ENCODE data around the gene PKP4.
"Not testable (repeated sequence)": the region's sequence is repeated elsewhere in the genome, so short reads cannot be mapped to it uniquely, and the experiment has no call there.

Gene PKP4

DNA sequence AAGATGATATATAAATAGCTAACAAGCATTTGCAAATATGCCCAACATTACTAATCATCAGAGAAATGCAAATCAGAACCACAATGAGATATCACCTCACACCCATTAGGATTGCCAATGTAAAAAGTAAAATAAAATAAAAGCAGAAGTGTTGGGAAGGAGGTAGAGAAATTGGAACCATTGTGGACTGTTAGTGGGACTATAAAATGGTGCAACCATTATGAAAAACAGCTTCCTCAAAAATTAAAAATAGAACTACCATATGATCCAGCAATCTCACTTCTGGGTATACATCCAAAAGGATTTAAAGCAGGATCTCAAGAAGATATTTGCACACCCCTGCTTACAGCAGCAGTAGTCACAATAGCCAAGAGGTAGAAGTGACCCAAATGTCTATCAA, 238.6 kb downstream of the PKP4 start:
- Histone ChIP-seq H3K9ac (ENCODE audit: low read length) (no peak overlapping the region), H3K4me3 (ENCODE audit: low read depth in 1 of 2, low read length in 2 of 2) (no peak overlapping the region), H3K27me3 (ENCODE audit: control insufficient read depth in 1 of 2, insufficient read depth in 2 of 2, low read length in 2 of 2) (no peaks in the 10 kb centered on the region), H3K27ac (ENCODE audit: low read depth, low read length) (no peak overlapping the region), H3K4me1 (ENCODE audit: insufficient read depth, low read length) (no peaks in the 10 kb centered on the region), H3K9me3 (ENCODE audit: low read length) (no peaks in the 10 kb centered on the region), H3K36me3 (ENCODE audit: insufficient read depth, low read length) (no peaks in the 10 kb centered on the region)

DNA sequence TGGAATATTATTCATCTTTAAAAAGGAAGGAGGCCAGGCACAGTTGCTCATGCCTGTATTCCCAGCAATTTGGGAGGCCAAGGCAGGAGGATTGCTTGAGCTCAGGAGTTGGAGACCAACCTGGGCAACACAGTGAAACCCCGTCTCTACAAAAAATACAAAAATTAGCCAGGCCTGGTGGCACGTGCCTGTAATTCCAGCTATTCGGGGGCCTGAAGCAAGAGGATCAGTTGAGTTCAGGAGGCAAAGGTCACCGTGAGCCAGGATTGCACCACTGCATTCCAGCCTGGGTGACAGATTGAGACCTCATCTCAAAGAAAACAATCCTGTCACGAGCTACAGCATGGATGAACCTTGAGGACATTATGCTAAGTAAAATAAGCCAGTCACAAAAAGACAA, 239.0 kb downstream of the PKP4 start:
- not testable (repeated sequence) for H3K4me3 ChIP-seq (ENCODE audit: low read depth in 1 of 2, low read length in 2 of 2); H3K4me1 ChIP-seq (ENCODE audit: insufficient read depth, low read length); H3K27me3 ChIP-seq (ENCODE audit: control insufficient read depth in 1 of 2, insufficient read depth in 2 of 2, low read length in 2 of 2); H3K9ac ChIP-seq (ENCODE audit: low read length); H3K9me3 ChIP-seq (ENCODE audit: low read length); H3K27ac ChIP-seq (ENCODE audit: low read depth, low read length); H3K36me3 ChIP-seq (ENCODE audit: insufficient read depth, low read length)

DNA sequence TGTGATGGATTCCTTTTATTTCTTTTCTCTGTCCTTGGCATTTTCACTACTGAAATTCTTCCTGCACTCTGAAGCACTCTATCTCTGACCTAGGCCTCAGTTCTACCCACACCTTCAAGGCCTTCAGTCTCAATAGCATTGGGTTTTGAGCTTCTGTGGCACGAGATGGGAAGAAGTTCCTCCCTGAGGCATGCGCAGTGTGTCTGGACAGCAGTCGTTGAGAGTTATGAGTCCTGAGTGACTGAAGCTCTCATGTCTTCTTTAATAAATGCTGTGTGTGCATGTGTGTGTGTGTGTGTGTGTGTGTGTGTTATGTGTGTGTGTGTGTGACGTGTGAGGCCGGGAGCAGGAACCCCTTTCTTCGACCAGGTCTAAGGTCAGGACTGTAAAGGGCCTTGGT, 242.6 kb downstream of the PKP4 start:
- H3K36me3 ChIP-seq (ENCODE audit: insufficient read depth, low read length), result no peaks in the 10 kb centered on the region
- H3K9me3 ChIP-seq (ENCODE audit: low read length), result no peaks in the 10 kb centered on the region

DNA sequence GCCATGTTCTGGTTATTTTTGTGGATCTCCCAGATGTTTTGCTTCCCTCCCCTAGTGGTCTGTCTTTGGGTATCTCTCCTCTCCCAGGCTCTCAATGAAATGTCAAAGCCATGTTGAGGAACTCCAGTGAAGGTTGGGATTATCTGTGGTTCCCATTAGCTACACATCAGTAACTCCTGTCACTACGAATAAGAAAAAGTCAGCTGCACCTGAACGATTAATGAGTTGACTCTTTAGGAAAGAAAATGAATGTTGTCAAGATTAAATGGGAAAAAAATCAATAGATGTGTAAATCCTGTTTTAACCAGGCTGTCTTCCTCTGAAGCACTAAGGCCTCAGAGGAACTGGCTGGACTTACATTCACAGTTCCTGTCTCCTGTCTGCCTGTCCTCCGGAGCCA, 244.3 kb downstream of the PKP4 start:
- no peak overlapping the region for H3K9ac ChIP-seq (ENCODE audit: low read length)
- no peaks in the 10 kb centered on the region for H3K9me3 ChIP-seq (ENCODE audit: low read length)
- no peaks in the 10 kb centered on the region for H3K4me1 ChIP-seq (ENCODE audit: insufficient read depth, low read length)
- H3K36me3 ChIP-seq (ENCODE audit: insufficient read depth, low read length), result no peaks in the 10 kb centered on the region
- H3K27me3 ChIP-seq (ENCODE audit: control insufficient read depth in 1 of 2, insufficient read depth in 2 of 2, low read length in 2 of 2), result no peaks in the 10 kb centered on the region
- no peak overlapping the region for H3K27ac ChIP-seq (ENCODE audit: low read depth, low read length)
- no peak overlapping the region for H3K4me3 ChIP-seq (ENCODE audit: low read depth in 1 of 2, low read length in 2 of 2)

More for the DNA sequence above, 242.6 kb downstream of the PKP4 start:
- no peak overlapping the region for H3K27ac ChIP-seq (ENCODE audit: low read depth, low read length)
- H3K4me3 ChIP-seq (ENCODE audit: low read depth in 1 of 2, low read length in 2 of 2), result no peak overlapping the region
- no peak overlapping the region for H3K9ac ChIP-seq (ENCODE audit: low read length)
- H3K4me1 ChIP-seq (ENCODE audit: insufficient read depth, low read length), result no peaks in the 10 kb centered on the region
- no peaks in the 10 kb centered on the region for H3K27me3 ChIP-seq (ENCODE audit: control insufficient read depth in 1 of 2, insufficient read depth in 2 of 2, low read length in 2 of 2)

DNA sequence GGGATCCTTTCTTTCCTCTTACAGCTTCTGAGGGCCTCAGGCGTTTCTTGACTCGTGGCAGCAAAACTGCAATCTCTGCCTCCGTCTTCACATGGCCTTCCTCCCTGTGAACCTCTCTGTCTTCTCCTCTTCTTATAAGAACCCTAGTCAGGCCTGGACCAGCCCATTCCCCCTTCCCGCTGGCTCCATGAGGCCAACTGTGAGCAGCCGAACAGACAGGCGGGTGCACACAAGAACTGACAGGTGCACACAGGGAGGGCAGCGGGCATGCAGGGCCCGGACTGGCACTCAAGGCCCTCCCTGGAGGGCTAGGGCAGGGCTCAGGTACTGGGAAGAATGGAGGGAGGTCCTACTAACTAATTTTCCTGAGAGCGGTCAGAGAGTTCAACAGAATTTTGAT, 246.0 kb downstream of the PKP4 start:
- no peaks in the 10 kb centered on the region for H3K4me1 ChIP-seq (ENCODE audit: insufficient read depth, low read length)
- no peak overlapping the region for H3K27ac ChIP-seq (ENCODE audit: low read depth, low read length)
- no peaks in the 10 kb centered on the region for H3K27me3 ChIP-seq (ENCODE audit: control insufficient read depth in 1 of 2, insufficient read depth in 2 of 2, low read length in 2 of 2)
- H3K36me3 ChIP-seq (ENCODE audit: insufficient read depth, low read length), result no peaks in the 10 kb centered on the region
- H3K9me3 ChIP-seq (ENCODE audit: low read length), result no peaks in the 10 kb centered on the region
- no peak overlapping the region for H3K9ac ChIP-seq (ENCODE audit: low read length)
- no peak overlapping the region for H3K4me3 ChIP-seq (ENCODE audit: low read depth in 1 of 2, low read length in 2 of 2)

DNA sequence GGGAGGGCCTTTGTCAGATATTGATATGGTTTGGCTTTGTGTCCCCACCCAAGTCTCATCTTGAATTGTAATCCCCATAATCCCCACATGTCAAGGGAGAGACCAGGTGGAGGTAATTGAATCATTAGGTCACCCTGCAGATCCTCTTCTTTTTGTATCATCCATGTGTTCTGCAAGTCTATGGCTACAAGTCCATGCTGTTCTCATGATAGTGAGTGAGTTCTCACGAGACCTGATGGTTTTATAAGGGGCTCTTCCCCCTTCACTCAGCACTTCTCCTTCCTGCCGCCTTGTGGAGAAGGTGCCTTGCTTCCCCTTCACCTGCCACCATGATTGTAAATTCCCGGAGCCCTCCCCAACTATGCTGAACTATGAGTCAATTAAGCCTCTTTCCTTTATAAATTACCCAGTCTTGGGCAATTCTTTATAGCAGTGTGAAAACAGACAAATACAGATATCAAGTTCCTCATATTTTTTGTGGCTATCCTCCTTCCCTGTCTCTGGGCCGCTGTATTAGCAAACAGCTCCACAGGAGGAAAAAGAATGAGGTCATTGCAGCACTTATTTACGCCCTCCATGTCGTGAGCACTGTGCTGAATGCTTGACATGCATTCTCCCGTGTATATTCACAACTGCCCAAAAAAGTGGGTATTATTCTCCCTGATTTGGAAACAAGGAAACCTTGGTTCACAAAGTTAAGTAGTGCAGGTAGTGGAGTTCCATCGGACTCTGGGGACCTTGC, 248.1 kb downstream of the PKP4 start:
- H3K4me1 ChIP-seq (ENCODE audit: insufficient read depth, low read length); H3K4me3 ChIP-seq (ENCODE audit: low read depth in 1 of 2, low read length in 2 of 2); H3K36me3 ChIP-seq (ENCODE audit: insufficient read depth, low read length); H3K27me3 ChIP-seq (ENCODE audit: control insufficient read depth in 1 of 2, insufficient read depth in 2 of 2, low read length in 2 of 2); H3K9ac ChIP-seq (ENCODE audit: low read length); H3K9me3 ChIP-seq (ENCODE audit: low read length); H3K27ac ChIP-seq (ENCODE audit: low read depth, low read length): not testable (repeated sequence)

DNA sequence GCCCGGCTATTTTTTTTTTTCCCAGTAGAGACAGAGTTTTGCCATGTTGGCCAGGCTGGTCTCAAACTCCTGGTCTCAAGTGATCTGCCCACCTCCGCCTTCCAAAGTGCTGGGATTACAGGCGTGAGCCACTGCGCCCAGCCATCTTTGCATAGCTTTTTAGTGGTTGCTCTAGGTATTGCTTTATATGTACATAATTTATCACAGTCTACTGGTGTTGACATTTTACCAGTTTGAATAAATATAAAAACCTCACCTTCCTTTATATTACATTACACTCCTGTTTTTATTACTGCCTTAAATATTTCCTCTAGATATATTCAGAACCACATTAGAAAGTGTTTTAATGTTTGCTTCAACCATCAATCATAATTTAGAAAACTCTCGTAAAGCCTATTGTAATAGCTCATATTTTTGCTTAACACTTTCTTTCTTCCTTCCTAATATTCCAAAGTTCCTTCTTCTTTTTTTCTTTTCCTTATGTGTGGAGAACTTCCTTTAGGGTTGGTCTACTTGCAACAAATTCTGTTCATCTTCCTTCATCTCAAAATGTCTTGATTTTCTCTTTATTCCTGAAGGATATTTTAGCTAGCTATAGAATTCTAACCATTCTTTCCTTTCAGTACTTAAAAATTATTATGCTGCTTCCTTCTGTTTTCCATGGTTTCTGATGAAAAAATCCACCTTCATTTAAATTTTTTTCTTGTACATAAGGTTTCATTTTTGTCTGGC, 256.2 kb downstream of the PKP4 start:
- no peaks in the 10 kb centered on the region for H3K4me1 ChIP-seq (ENCODE audit: insufficient read depth, low read length)
- H3K36me3 ChIP-seq (ENCODE audit: insufficient read depth, low read length), result no peaks in the 10 kb centered on the region
- no peaks in the 10 kb centered on the region for H3K9me3 ChIP-seq (ENCODE audit: low read length)
- H3K4me3 ChIP-seq (ENCODE audit: low read depth in 1 of 2, low read length in 2 of 2), result no peak overlapping the region
- no peak overlapping the region for H3K27ac ChIP-seq (ENCODE audit: low read depth, low read length)
- no peaks in the 10 kb centered on the region for H3K27me3 ChIP-seq (ENCODE audit: control insufficient read depth in 1 of 2, insufficient read depth in 2 of 2, low read length in 2 of 2)
- H3K9ac ChIP-seq (ENCODE audit: low read length), result no peak overlapping the region

DNA sequence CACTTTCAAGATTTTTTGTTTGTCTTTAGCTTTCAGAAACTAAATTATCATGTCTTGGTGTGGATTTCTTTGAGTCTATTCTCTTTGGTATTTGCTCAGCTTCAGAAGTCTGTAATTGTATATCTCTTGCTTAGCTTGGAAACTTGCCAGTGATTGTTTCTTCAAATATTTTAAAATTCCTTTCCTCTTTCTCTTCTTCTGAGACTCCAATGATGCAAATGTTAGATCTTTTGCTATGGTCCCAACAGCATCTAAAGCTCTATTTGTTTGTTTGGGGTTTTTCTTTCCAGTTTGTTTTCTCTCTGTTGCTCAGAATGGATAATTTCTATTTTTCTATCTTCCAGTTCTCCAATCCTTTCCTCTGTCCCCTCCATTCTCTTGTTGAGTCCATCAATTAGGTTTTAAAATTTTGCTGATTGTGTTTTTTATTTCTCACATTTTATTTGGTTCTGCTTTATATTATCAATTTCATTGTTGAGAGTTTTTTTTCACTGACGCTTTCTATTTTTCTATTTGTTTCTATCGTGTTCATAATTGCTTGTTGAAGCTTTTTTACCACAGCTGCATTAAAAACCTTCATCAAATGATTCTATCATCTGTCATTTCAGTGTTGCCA, 256.9 kb downstream of the PKP4 start:
- Histone ChIP-seq H3K27ac (ENCODE audit: low read depth, low read length) (no peak overlapping the region), H3K27me3 (ENCODE audit: control insufficient read depth in 1 of 2, insufficient read depth in 2 of 2, low read length in 2 of 2) (no peaks in the 10 kb centered on the region), H3K36me3 (ENCODE audit: insufficient read depth, low read length) (no peaks in the 10 kb centered on the region), H3K4me1 (ENCODE audit: insufficient read depth, low read length) (no peaks in the 10 kb centered on the region), H3K4me3 (ENCODE audit: low read depth in 1 of 2, low read length in 2 of 2) (no peak overlapping the region), H3K9me3 (ENCODE audit: low read length) (no peaks in the 10 kb centered on the region), H3K9ac (ENCODE audit: low read length) (no peak overlapping the region)

DNA sequence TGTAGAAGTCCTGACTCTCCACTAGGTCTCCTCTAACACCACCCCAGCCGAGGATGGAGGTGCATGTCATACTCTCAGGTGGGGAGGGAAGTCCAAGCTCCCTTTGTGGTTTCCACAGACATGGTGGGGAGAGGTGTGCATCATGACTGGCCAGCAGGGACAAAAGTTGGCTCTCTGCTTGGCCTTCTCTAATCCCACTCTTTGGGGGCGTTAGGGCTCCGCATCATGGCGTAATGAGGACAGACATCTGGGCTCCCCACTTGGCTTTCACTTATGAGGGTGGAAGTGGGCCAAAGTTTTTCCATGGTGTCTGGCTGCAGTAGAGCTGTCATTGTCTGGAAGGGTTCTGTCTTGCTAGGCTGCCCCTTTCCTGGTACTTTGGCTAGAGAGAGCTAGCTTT, 257.7 kb downstream of the PKP4 start:
- no peaks in the 10 kb centered on the region for H3K27me3 ChIP-seq (ENCODE audit: control insufficient read depth in 1 of 2, insufficient read depth in 2 of 2, low read length in 2 of 2)
- no peak overlapping the region for H3K9ac ChIP-seq (ENCODE audit: low read length)
- no peak overlapping the region for H3K27ac ChIP-seq (ENCODE audit: low read depth, low read length)

DNA sequence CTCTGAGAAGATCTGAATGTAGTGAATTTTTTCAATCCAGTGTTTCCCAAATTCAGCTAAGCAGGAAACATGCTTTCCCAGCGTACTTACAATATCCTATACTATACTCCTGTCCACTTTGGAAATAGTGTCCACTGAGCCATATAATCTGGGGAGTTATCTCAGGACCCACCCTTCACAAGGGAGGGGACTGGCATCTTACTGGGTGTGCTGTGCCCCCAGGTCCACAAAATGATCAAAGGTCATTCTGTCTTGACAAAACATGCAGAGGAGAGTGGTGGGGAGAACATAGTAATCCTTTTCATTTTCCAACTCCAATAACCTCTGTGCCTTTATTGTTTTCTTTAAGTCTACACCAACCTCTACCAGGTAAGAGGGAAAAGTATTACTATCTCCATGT, 258.6 kb downstream of the PKP4 start:
- no peak overlapping the region for H3K9ac ChIP-seq (ENCODE audit: low read length)
- no peak overlapping the region for H3K4me3 ChIP-seq (ENCODE audit: low read depth in 1 of 2, low read length in 2 of 2)
- H3K36me3 ChIP-seq (ENCODE audit: insufficient read depth, low read length), result no peaks in the 10 kb centered on the region
- H3K27me3 ChIP-seq (ENCODE audit: control insufficient read depth in 1 of 2, insufficient read depth in 2 of 2, low read length in 2 of 2), result no peaks in the 10 kb centered on the region
- H3K9me3 ChIP-seq (ENCODE audit: low read length), result no peaks in the 10 kb centered on the region
- no peak overlapping the region for H3K27ac ChIP-seq (ENCODE audit: low read depth, low read length)
- no peaks in the 10 kb centered on the region for H3K4me1 ChIP-seq (ENCODE audit: insufficient read depth, low read length)

More for the DNA sequence above, 257.7 kb downstream of the PKP4 start:
- Histone ChIP-seq H3K4me1 (ENCODE audit: insufficient read depth, low read length) (no peaks in the 10 kb centered on the region), H3K36me3 (ENCODE audit: insufficient read depth, low read length) (no peaks in the 10 kb centered on the region), H3K9me3 (ENCODE audit: low read length) (no peaks in the 10 kb centered on the region), H3K4me3 (ENCODE audit: low read depth in 1 of 2, low read length in 2 of 2) (no peak overlapping the region)

DNA sequence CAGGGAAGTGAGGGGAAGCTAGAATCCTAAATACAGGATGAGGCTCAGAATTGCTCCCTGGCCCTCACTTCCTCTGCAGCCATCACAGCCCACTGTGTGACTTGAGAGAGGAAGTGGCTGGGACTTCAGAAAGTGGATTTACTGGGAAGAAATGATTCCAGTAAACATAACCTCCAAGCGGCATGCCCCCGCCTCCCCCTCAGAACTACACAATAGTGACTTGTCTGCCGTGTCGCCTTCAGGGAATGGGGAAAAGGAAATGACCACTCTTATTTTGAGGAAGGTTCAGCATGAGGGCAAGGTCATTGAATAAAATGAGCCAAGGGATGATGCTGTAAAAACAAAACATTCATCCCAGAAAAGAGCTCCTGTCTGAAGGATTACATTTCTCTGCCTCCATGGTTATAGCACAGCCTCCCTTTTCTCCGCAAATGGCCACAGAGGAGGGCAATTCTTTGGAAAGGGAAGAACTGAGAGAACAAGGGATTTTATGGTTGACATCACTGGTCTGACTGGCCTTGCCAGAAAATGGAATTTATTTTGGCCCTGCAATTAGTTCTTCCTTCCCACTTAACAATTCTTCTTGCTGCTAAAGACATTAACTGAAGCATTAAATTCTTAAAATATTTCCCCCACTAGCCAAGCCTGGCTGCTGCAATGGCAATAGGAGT, 259.5 kb downstream of the PKP4 start:
- Histone ChIP-seq H3K27me3 (ENCODE audit: control insufficient read depth in 1 of 2, insufficient read depth in 2 of 2, low read length in 2 of 2) (no peaks in the 10 kb centered on the region), H3K9me3 (ENCODE audit: low read length) (no peaks in the 10 kb centered on the region), H3K27ac (ENCODE audit: low read depth, low read length) (no peak overlapping the region), H3K36me3 (ENCODE audit: insufficient read depth, low read length) (no peaks in the 10 kb centered on the region), H3K9ac (ENCODE audit: low read length) (no peak overlapping the region), H3K4me1 (ENCODE audit: insufficient read depth, low read length) (no peaks in the 10 kb centered on the region), H3K4me3 (ENCODE audit: low read depth in 1 of 2, low read length in 2 of 2) (no peak overlapping the region)
